Motor neuron (in vitro differentiated cells): ENCODE data around the gene PRKCE. TPM values are rescaled to one million over a fixed set of nuclear protein-coding genes. Genes with fewer than 3 reads are reported as not detected.

Experiments used
- ATAC-seq, 8 experiments: fragments of 200-7000 bp; cut with Tn5 transposase; replicated peaks in 6 of 8; 2 replicates each; pipeline ENCODE4 v1.8.0; 2021; ENCODE audit warnings: mild to moderate bottlenecking in 8 of 8, moderate library complexity in 8 of 8
- H3K27ac ChIP-seq, 2 donors: fragments of 250-450 bp; sonication (Bioruptor Pico); 2 replicates each; pipeline ENCODE4 v1.9.0; 2021; ENCODE audit warnings: antibody characterized with exemption in 2 of 2, mild to moderate bottlenecking in 2 of 2, moderate library complexity in 1 of 2
- H3K4me1 ChIP-seq, 2 donors: fragments of 250-450 bp; sonication (Bioruptor Pico); replicated peaks in 1 of 2; 2 replicates each; pipeline ENCODE4 v1.6.1; 2021; ENCODE audit warnings: antibody characterized with exemption in 2 of 2, mild to moderate bottlenecking in 2 of 2, moderate library complexity in 1 of 2
- H3K4me3 ChIP-seq, 5 donors: fragments of 250-450 bp; sonication (Bioruptor Pico); 2 replicates each; pipeline ENCODE4 v1.9.0; 2021; ENCODE audit warnings: antibody characterized with exemption in 5 of 5, mild to moderate bottlenecking in 5 of 5, moderate library complexity in 4 of 5
- WGBS, 10 experiments: fragments of 450-650 bp; shearing (Covaris generic); methylation state at CpG; one replicate each; pipeline ENCODE4 v1.0.0; 2022; 5-methylcytosine and 5-hydroxymethylcytosine counted together
- in situ Hi-C, 9 experiments: fragments of 400-800 bp; cut with MboI; loops; one replicate each; pipeline ENCODE4 v1.15.0; 2021; ENCODE audit warnings: low sequenced_read_pairs in 9 of 9, low pct_unique_long_range_greater_than_20kb in 2 of 9; ENCODE audit not compliant: unreplicated experiment in 9 of 9
- total RNA-seq, 8 experiments: library from RNA; unstranded; fragments of 300-600 nt; gene quantifications; 2 replicates each; pipeline versions ENCODE4 v1.2.3 to v1.2.4, GENCODE V29; 2022

Gene PRKCE
- total RNA-seq, 8 experiments from 2014 or later, result 7.3 to 23.0 (median 14.7) TPM

- in situ Hi-C loops, result no loop called here
- H3K4me1 ChIP-seq, result peaks cover 0 to 4% of the 10 kb centered on the region in 2 donors
- ATAC-seq, result no peak
- WGBS, 10 experiments, result 50 to 70% (median 69%) methylated on average over 2 of the region's 5 CpGs; no CpG with 5 or more reads in 7 of the 10 experiments
- H3K27ac ChIP-seq, result no peak overlapping the region
- H3K4me3 ChIP-seq, result no peak overlapping the region
Measured at GRCh38 chr2:45822272-45822630, 170.8 kb downstream of the PRKCE start.

GRCh38 chr2:45823723-45824206 lies 172.3 kb downstream of the PRKCE start:
- no peak overlapping the region for H3K27ac ChIP-seq
- in situ Hi-C loops, result no loop called here
- no peak overlapping the region for H3K4me3 ChIP-seq
- peaks cover 0 to 4% of the 10 kb centered on the region in 2 donors for H3K4me1 ChIP-seq
- ATAC-seq, result peak in 2 of 8 experiments; percentile 35 to 78
- WGBS, 10 experiments, result 97% methylated on average over 4 of the region's 4 CpGs; no CpG with 5 or more reads in 9 of the 10 experiments

- no peak for ATAC-seq
- Histone ChIP-seq H3K27ac (no peak overlapping the region), H3K4me1 (peaks cover 0 to 4% of the 10 kb centered on the region in 2 donors), H3K4me3 (no peak overlapping the region)
- 50 to 100% (median 87%) methylated on average over 1 to 5 of the region's 6 CpGs; no CpG with 5 or more reads in 2 of the 10 experiments for WGBS, 10 experiments
- in situ Hi-C loops, result no loop called here
Measured at GRCh38 chr2:45825001-45825651, 173.7 kb downstream of the PRKCE start.

- peak in 2 of 8 experiments; percentile 34 to 45 for ATAC-seq
- WGBS, 10 experiments, result 25 to 100% (median 83%) methylated on average over 1 to 5 of the region's 6 CpGs; no CpG with 5 or more reads in 1 of the 10 experiments
- peaks cover 0 to 4% of the 10 kb centered on the region in 2 donors for H3K4me1 ChIP-seq
- in situ Hi-C loops, result no loop called here
- no peak overlapping the region for H3K4me3 ChIP-seq
- H3K27ac ChIP-seq, result no peak overlapping the region
Measured at GRCh38 chr2:45826460-45826859, 175.0 kb downstream of the PRKCE start.

- Histone ChIP-seq H3K4me1 (peaks cover 0 to under 1% of the 10 kb centered on the region in 2 donors), H3K4me3 (no peak overlapping the region), H3K27ac (no peak overlapping the region)
- 10 to 92% (median 80%) methylated on average over 2 to 9 of the region's 10 CpGs for WGBS, 10 experiments
- ATAC-seq, result peak in 5 of 8 experiments; percentile 47 to 99 (median 65)
- in situ Hi-C loops, result no loop called here
Measured at GRCh38 chr2:45826884-45827635, 175.6 kb downstream of the PRKCE start.

- H3K4me3 ChIP-seq, result no peak overlapping the region
- in situ Hi-C loops, result no loop called here
- H3K27ac ChIP-seq, result no peak overlapping the region
- no peak for ATAC-seq
- no peaks in the 10 kb centered on the region for H3K4me1 ChIP-seq
Measured at GRCh38 chr2:45830322-45830721, 178.8 kb downstream of the PRKCE start.

GRCh38 chr2:45833301-45833967 lies 182.0 kb downstream of the PRKCE start:
- H3K4me3 ChIP-seq, result no peak overlapping the region
- in situ Hi-C loops, result no loop called here
- H3K4me1 ChIP-seq, result peaks cover 0 to 4% of the 10 kb centered on the region in 2 donors
- 73 to 100% (median 84%) methylated on average over 1 to 3 of the region's 3 CpGs for WGBS, 10 experiments
- ATAC-seq, result no peak
- no peak overlapping the region for H3K27ac ChIP-seq

- 57 to 100% (median 80%) methylated on average over 1 to 3 of the region's 3 CpGs; no CpG with 5 or more reads in 2 of the 10 experiments for WGBS, 10 experiments
- peaks cover 0 to 4% of the 10 kb centered on the region in 2 donors for H3K4me1 ChIP-seq
- ATAC-seq, result no peak
- in situ Hi-C loops, result no loop called here
- no peak overlapping the region for H3K4me3 ChIP-seq
- no peak overlapping the region for H3K27ac ChIP-seq
Measured at GRCh38 chr2:45833968-45834344, 182.5 kb downstream of the PRKCE start.

GRCh38 chr2:45834372-45834771 lies 182.9 kb downstream of the PRKCE start:
- H3K27ac ChIP-seq, result no peak overlapping the region
- H3K4me3 ChIP-seq, result no peak overlapping the region
- WGBS, 10 experiments, result 90 to 100% (median 100%) methylated on average over 1 to 6 of the region's 6 CpGs; no CpG with 5 or more reads in 2 of the 10 experiments
- ATAC-seq, result no peak
- in situ Hi-C loops, result no loop called here
- peaks cover 2 to 4% of the 10 kb centered on the region in 2 donors for H3K4me1 ChIP-seq

GRCh38 chr2:45834858-45835257 lies 183.4 kb downstream of the PRKCE start:
- Histone ChIP-seq H3K27ac (no peak overlapping the region), H3K4me3 (no peak overlapping the region), H3K4me1 (peaks cover 6% of the 10 kb centered on the region in 2 donors)
- in situ Hi-C loops, result no loop called here
- 0 to 100% (median 75%) methylated on average over 1 to 5 of the region's 5 CpGs; no CpG with 5 or more reads in 2 of the 10 experiments for WGBS, 10 experiments
- no peak for ATAC-seq

- peak in 2 of 8 experiments; percentile 28 to 44 for ATAC-seq
- WGBS, 10 experiments, result 20 to 100% (median 33%) methylated on average over 1 to 3 of the region's 3 CpGs; no CpG with 5 or more reads in 3 of the 10 experiments
- H3K4me3 ChIP-seq, result no peak overlapping the region
- peaks cover 6 to 12% of the 10 kb centered on the region in 2 donors for H3K4me1 ChIP-seq
- in situ Hi-C loops, result no loop called here
- H3K27ac ChIP-seq, result no peak overlapping the region
Measured at GRCh38 chr2:45836316-45836715, 184.8 kb downstream of the PRKCE start.

- Histone ChIP-seq H3K4me1 (peaks cover 6 to 12% of the 10 kb centered on the region in 2 donors), H3K4me3 (no peak overlapping the region), H3K27ac (no peak overlapping the region)
- in situ Hi-C loops, result no loop called here
- 60 to 100% (median 100%) methylated on average over 1 to 2 of the region's 3 CpGs; no CpG with 5 or more reads in 5 of the 10 experiments for WGBS, 10 experiments
- ATAC-seq, result no peak
Measured at GRCh38 chr2:45836740-45837139, 185.3 kb downstream of the PRKCE start.

GRCh38 chr2:45837812-45838341 lies 186.4 kb downstream of the PRKCE start:
- WGBS, 10 experiments, result 40 to 100% (median 90%) methylated on average over 1 to 5 of the region's 7 CpGs; no CpG with 5 or more reads in 1 of the 10 experiments
- ATAC-seq, result no peak
- no peak overlapping the region for H3K27ac ChIP-seq
- H3K4me3 ChIP-seq, result no peak overlapping the region
- peaks cover 6 to 12% of the 10 kb centered on the region in 2 donors for H3K4me1 ChIP-seq
- in situ Hi-C loops, result no loop called here
